H1 (cell line): ENCODE data around the gene SPATA13.

Experiments
- SRF ChIP-seq: IDR thresholded peaks from 2 replicates; pipeline ENCODE4 v1.6.1; 2011; ENCODE audit warnings: mild to moderate bottlenecking, low read depth, low read length, moderate library complexity
- YY1 ChIP-seq: IDR thresholded peaks from 2 replicates; pipeline ENCODE4 v1.6.1; 2011; ENCODE audit warnings: low read depth, mild to moderate bottlenecking, low read length

DNA sequence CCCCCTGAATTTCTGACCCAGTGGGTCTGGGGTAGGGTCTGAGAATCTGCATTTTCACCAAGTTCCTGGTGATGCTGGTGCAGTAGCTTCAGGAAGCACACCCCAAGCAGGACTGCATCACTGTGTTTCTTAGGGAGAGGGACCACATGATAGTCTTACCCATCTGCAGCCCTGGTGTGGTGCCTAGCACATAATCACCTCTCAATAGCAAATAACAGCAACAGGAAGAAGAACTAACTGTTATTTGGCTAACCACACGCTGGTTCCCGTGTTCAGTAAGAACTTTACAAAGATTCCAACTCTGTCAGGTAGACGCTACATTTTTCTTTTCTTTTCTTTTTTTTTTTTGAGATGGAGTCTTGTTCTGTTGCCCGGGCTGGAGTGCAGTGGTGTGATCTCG is 41.9 kb upstream of the SPATA13 start:
- TF ChIP-seq SRF (no peak), YY1 (no peak)
